Measurements from ENCODE around the gene ADRM1.

ADRM1 gene

DNA sequence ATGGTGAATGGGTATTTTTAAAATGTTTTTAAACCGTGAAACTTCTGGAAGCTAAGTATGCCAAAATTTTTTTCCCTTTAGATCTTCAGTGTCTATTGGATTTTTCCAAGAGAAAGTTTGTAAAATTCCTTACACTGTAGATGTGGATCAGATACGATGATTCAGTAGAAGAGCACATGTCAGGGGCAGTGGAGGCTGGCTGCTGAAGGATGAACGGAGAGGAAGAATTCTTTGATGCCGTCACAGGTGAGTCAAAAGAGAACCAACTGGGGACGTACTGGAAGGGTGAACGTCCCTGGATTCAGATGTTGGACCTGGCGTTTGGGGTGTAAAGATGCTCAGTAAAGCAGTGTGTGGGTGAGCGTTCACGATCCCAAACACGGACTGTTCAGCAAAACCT lies 46.8 kb upstream of the ADRM1 start:
- TF ChIP-seq RAD21 (IDR thresholded peaks at IDR 0.05; ENCODE audit: low read depth) (no peak), EGR1 (IDR thresholded peaks at IDR 0.05) (no peak), TEAD4 (IDR thresholded peaks at IDR 0.05) (no peak)

GRCh38 chr20:62258499-62259293 lies 44.1 kb upstream of the ADRM1 start:
- no peak for TF ChIP-seq REST (IDR thresholded peaks at IDR 0.05; ENCODE audit: low read depth)

- no peak for TF ChIP-seq EP300 (IDR thresholded peaks at IDR 0.05; ENCODE audit: borderline replicate concordance)
- TF ChIP-seq TAF1 (IDR thresholded peaks at IDR 0.05; ENCODE audit: low read depth): no peak
- TF ChIP-seq CREB1 (IDR thresholded peaks at IDR 0.05; ENCODE audit: low read depth): no peak
- TF ChIP-seq FOXM1 (IDR thresholded peaks at IDR 0.05; ENCODE audit: borderline replicate concordance, low read depth): no peak
- TF ChIP-seq CEBPB (IDR thresholded peaks at IDR 0.05): no peak
- no peak for TF ChIP-seq YY1 (IDR thresholded peaks at IDR 0.05; ENCODE audit: low read depth)
- no peak for TF ChIP-seq NFIC (IDR thresholded peaks at IDR 0.05)
- TF ChIP-seq REST (IDR thresholded peaks at IDR 0.05; ENCODE audit: low read depth): no peak
- TF ChIP-seq TCF12 (IDR thresholded peaks at IDR 0.05; ENCODE audit: low read depth): no peak
- no peak for TF ChIP-seq EGR1 (IDR thresholded peaks at IDR 0.05)
- TF ChIP-seq ZBTB7A (IDR thresholded peaks at IDR 0.05; ENCODE audit: low read depth): no peak
These were observed 43.6 kb upstream of the ADRM1 start for GRCh38 chr20:62259294-62259565.

- TF ChIP-seq TAF1 (IDR thresholded peaks at IDR 0.05; ENCODE audit: low read depth): no peak
- TF ChIP-seq FOXM1 (IDR thresholded peaks at IDR 0.05; ENCODE audit: borderline replicate concordance, low read depth): no peak
- no peak for TF ChIP-seq EP300 (IDR thresholded peaks at IDR 0.05; ENCODE audit: borderline replicate concordance)
- TF ChIP-seq TCF12 (IDR thresholded peaks at IDR 0.05; ENCODE audit: low read depth): no peak
- no peak for TF ChIP-seq EGR1 (IDR thresholded peaks at IDR 0.05)
- no peak for TF ChIP-seq CEBPB (IDR thresholded peaks at IDR 0.05)
These were observed 40.7 kb upstream of the ADRM1 start for GRCh38 chr20:62262064-62262463.

GRCh38 chr20:62263396-62263795 lies 39.4 kb upstream of the ADRM1 start:
- TF ChIP-seq REST (IDR thresholded peaks at IDR 0.05; ENCODE audit: low read depth): no peak
- no peak for TF ChIP-seq EP300 (IDR thresholded peaks at IDR 0.05; ENCODE audit: borderline replicate concordance)
- TF ChIP-seq, protein P1, sequence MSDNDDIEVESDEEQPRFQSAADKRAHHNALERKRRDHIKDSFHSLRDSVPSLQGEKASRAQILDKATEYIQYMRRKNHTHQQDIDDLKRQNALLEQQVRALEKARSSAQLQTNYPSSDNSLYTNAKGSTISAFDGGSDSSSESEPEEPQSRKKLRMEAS (IDR thresholded peaks at IDR 0.05): no peak
- TF ChIP-seq EGR1 (IDR thresholded peaks at IDR 0.05): no peak
- no peak for TF ChIP-seq TCF12 (IDR thresholded peaks at IDR 0.05; ENCODE audit: low read depth)
- no peak for TF ChIP-seq YY1 (IDR thresholded peaks at IDR 0.05; ENCODE audit: low read depth)
- TF ChIP-seq CEBPB (IDR thresholded peaks at IDR 0.05): no peak
- no peak for TF ChIP-seq RAD21 (IDR thresholded peaks at IDR 0.05; ENCODE audit: low read depth)
- no peak for TF ChIP-seq TEAD4 (IDR thresholded peaks at IDR 0.05)
- TF ChIP-seq USF1 (IDR thresholded peaks at IDR 0.05): no peak
- TF ChIP-seq CREB1 (IDR thresholded peaks at IDR 0.05; ENCODE audit: low read depth): no peak
- no peak for TF ChIP-seq ZBTB7A (IDR thresholded peaks at IDR 0.05; ENCODE audit: low read depth)
- TF ChIP-seq NFIC (IDR thresholded peaks at IDR 0.05): no peak
- no peak for TF ChIP-seq TAF1 (IDR thresholded peaks at IDR 0.05; ENCODE audit: low read depth)
- no peak for TF ChIP-seq FOXM1 (IDR thresholded peaks at IDR 0.05; ENCODE audit: borderline replicate concordance, low read depth)

- TF ChIP-seq FOXM1 (IDR thresholded peaks at IDR 0.05; ENCODE audit: borderline replicate concordance, low read depth) (no peak), TAF1 (IDR thresholded peaks at IDR 0.05; ENCODE audit: low read depth) (no peak), EP300 (IDR thresholded peaks at IDR 0.05; ENCODE audit: borderline replicate concordance) (no peak), NFIC (IDR thresholded peaks at IDR 0.05) (no peak), ZBTB7A (IDR thresholded peaks at IDR 0.05; ENCODE audit: low read depth) (no peak), EGR1 (IDR thresholded peaks at IDR 0.05) (no peak), RAD21 (IDR thresholded peaks at IDR 0.05; ENCODE audit: low read depth) (no peak), CREB1 (IDR thresholded peaks at IDR 0.05; ENCODE audit: low read depth) (no peak), YY1 (IDR thresholded peaks at IDR 0.05; ENCODE audit: low read depth) (no peak), USF1 (IDR thresholded peaks at IDR 0.05) (no peak), TCF12 (IDR thresholded peaks at IDR 0.05; ENCODE audit: low read depth) (no peak), TEAD4 (IDR thresholded peaks at IDR 0.05) (no peak), REST (IDR thresholded peaks at IDR 0.05; ENCODE audit: low read depth) (no peak), CEBPB (IDR thresholded peaks at IDR 0.05) (no peak)
- TF ChIP-seq, protein P1 (IDR thresholded peaks at IDR 0.05): no peak
These were observed 37.4 kb upstream of the ADRM1 start for GRCh38 chr20:62265365-62265764.
